Neural progenitor cell (in vitro differentiated cells): ENCODE measurements around the gene HPSE2.

Source experiments
- EZH2 ChIP-seq: fragments of 200-600 bp; sonication (generic); IDR thresholded peaks from 2 replicates; pipeline ENCODE4 v1.6.1; 2017; ENCODE audit warnings: antibody characterized with exemption, mild to moderate bottlenecking, moderate library complexity
- TF ChIP-seq, protein P1 (sequence below): fragments of 200-600 bp; sonication (generic); IDR thresholded peaks from 2 replicates; pipeline ENCODE4 v1.5.1; 2017; ENCODE audit warnings: antibody characterized with exemption, mild to moderate bottlenecking

GRCh38 chr10:98483658-98484057 lies 752.0 kb downstream of the HPSE2 start:
- TF ChIP-seq, protein P1, sequence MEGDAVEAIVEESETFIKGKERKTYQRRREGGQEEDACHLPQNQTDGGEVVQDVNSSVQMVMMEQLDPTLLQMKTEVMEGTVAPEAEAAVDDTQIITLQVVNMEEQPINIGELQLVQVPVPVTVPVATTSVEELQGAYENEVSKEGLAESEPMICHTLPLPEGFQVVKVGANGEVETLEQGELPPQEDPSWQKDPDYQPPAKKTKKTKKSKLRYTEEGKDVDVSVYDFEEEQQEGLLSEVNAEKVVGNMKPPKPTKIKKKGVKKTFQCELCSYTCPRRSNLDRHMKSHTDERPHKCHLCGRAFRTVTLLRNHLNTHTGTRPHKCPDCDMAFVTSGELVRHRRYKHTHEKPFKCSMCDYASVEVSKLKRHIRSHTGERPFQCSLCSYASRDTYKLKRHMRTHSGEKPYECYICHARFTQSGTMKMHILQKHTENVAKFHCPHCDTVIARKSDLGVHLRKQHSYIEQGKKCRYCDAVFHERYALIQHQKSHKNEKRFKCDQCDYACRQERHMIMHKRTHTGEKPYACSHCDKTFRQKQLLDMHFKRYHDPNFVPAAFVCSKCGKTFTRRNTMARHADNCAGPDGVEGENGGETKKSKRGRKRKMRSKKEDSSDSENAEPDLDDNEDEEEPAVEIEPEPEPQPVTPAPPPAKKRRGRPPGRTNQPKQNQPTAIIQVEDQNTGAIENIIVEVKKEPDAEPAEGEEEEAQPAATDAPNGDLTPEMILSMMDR, result no peak
- no peak for TF ChIP-seq EZH2
